ENCODE measurements around the gene PGPEP1.

GRCh38 chr19:18301718-18302111, 38.7 kb upstream of the PGPEP1 start:
- TF ChIP-seq, protein P1, sequence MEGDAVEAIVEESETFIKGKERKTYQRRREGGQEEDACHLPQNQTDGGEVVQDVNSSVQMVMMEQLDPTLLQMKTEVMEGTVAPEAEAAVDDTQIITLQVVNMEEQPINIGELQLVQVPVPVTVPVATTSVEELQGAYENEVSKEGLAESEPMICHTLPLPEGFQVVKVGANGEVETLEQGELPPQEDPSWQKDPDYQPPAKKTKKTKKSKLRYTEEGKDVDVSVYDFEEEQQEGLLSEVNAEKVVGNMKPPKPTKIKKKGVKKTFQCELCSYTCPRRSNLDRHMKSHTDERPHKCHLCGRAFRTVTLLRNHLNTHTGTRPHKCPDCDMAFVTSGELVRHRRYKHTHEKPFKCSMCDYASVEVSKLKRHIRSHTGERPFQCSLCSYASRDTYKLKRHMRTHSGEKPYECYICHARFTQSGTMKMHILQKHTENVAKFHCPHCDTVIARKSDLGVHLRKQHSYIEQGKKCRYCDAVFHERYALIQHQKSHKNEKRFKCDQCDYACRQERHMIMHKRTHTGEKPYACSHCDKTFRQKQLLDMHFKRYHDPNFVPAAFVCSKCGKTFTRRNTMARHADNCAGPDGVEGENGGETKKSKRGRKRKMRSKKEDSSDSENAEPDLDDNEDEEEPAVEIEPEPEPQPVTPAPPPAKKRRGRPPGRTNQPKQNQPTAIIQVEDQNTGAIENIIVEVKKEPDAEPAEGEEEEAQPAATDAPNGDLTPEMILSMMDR (conservative IDR thresholded peaks at IDR 0.05 in 1 of 2, IDR thresholded peaks at IDR 0.05 in 1 of 2; ENCODE audit: extremely low read depth in 1 of 2, insufficient read depth in 1 of 2, low read depth in 1 of 2, low read length in 2 of 2) = no peak
- TF ChIP-seq EZH2 (IDR thresholded peaks at IDR 0.05; ENCODE audit: borderline replicate concordance, low read length) = no peak

Measured in mammary epithelial cell (primary cell).